Endothelial cell of umbilical vein (primary cell): ENCODE results near the gene DCAF6. TPM values are rescaled to one million over a fixed set of nuclear protein-coding genes. Genes with fewer than 3 reads are reported as not detected.

Source experiments
- BruUV-seq: library from RNA; stranded (reverse); fragments of 400-500 nt; replicated peaks from 2 replicates; lab custom pipeline; 2021; lab: Mats Ljungman, UMichigan
- CTCF ChIA-PET: fragments of 300-600, 350-600 bp; sonication (Branson Sonifier 250); formaldehyde crosslinking; loops from one replicate; lab custom pipeline; 2021; ENCODE audit warnings: antibody characterized with exemption, inconsistent platforms; lab: Charles Lee
- POLR2A ChIA-PET: fragments of 300-600, 350-600 bp; sonication (Branson Sonifier 250); formaldehyde crosslinking; loops from one replicate; lab custom pipeline; 2021; ENCODE audit warnings: antibody characterized with exemption, inconsistent platforms; lab: Charles Lee
- DNase-seq: peaks from one replicate; pipeline ENCODE4 v3.0.0-alpha.2; 2011; ENCODE audit warnings: low read depth, low spot score
- FAIRE-seq: peaks from 2 replicates; lab custom pipeline; 2011; peaks lifted over from hg19 to GRCh38; lab: Jason Lieb, UNC
- H2AFZ ChIP-seq: 2 replicates; pipeline ENCODE4 v1.6.0; 2012; ENCODE audit warnings: low read depth, low read length, control low read depth, inconsistent platforms
- H3K27ac ChIP-seq: 2 replicates; pipeline ENCODE4 v1.5.1; 2011; ENCODE audit warnings: low read depth, mild to moderate bottlenecking, control low read depth, low read length, moderate library complexity; ENCODE audit not compliant: insufficient read depth
- H3K27me3 ChIP-seq, 2 experiments: 2 replicates each; pipeline versions ENCODE4 v1.6.0 to v1.6.1; 2011; ENCODE audit warnings: low read length in 2 of 2, mixed read lengths in 1 of 2; ENCODE audit not compliant: control insufficient read depth in 2 of 2, insufficient read depth in 2 of 2
- H3K36me3 ChIP-seq, 2 experiments: 2 replicates in 1 of 2; 3 replicates in 1 of 2; pipeline ENCODE4 v1.5.1; 2011; ENCODE audit warnings: low read length in 2 of 2, mild to moderate bottlenecking in 1 of 2, moderate library complexity in 1 of 2; ENCODE audit not compliant: control insufficient read depth in 2 of 2, insufficient read depth in 2 of 2; ENCODE audit errors: extremely low read depth in 1 of 2
- H3K4me1 ChIP-seq: 3 replicates; pipeline ENCODE4 v1.5.1; 2011; ENCODE audit warnings: mild to moderate bottlenecking, low read length; ENCODE audit not compliant: control insufficient read depth, insufficient read depth; ENCODE audit errors: extremely low read depth
- H3K4me2 ChIP-seq: 2 replicates; pipeline ENCODE4 v1.6.1; 2011; ENCODE audit warnings: low read length, control low read depth, mixed read lengths; ENCODE audit not compliant: insufficient read depth
- H3K4me3 ChIP-seq, 3 experiments: fragments of 200-600 bp in 1 of 3; sonication (generic), shearing (Covaris generic) in 1 of 3; replicated peaks in 1 of 3; 2 replicates each; pipeline ENCODE4 v1.5.1; 2011 to 2016; ENCODE audit warnings: control low read depth in 3 of 3, low read length in 3 of 3, mild to moderate bottlenecking in 2 of 3, inconsistent platforms in 1 of 3, low read depth in 1 of 3, moderate library complexity in 1 of 3; ENCODE audit not compliant: insufficient read depth in 1 of 3
- H3K79me2 ChIP-seq: 2 replicates; pipeline ENCODE4 v1.6.0; 2012; ENCODE audit warnings: low read length, inconsistent platforms; ENCODE audit not compliant: control insufficient read depth, insufficient read depth
- H3K9ac ChIP-seq: replicated peaks from 2 replicates; pipeline ENCODE3; 2011; ENCODE audit warnings: low read length, control low read depth; ENCODE audit not compliant: insufficient read depth; ENCODE audit errors: extremely low read depth
- H3K9me1 ChIP-seq: replicated peaks from 3 replicates; pipeline ENCODE4 v1.6.0; 2011; ENCODE audit warnings: mild to moderate bottlenecking, low read length; ENCODE audit not compliant: control insufficient read depth, insufficient read depth; ENCODE audit errors: extremely low read depth
- H3K9me3 ChIP-seq: replicated peaks from 2 replicates; pipeline ENCODE4 v1.5.1; 2012; ENCODE audit warnings: low read length, inconsistent platforms; ENCODE audit not compliant: control insufficient read depth, insufficient read depth
- H4K20me1 ChIP-seq: replicated peaks from 2 replicates; pipeline ENCODE3; 2011; ENCODE audit warnings: mild to moderate bottlenecking, low read length; ENCODE audit not compliant: control insufficient read depth, insufficient read depth; ENCODE audit errors: extremely low read depth
- EZH2 ChIP-seq: IDR thresholded peaks from 2 replicates; pipeline ENCODE4 v1.6.1; 2012; ENCODE audit warnings: borderline replicate concordance, low read depth, mild to moderate bottlenecking, moderate library complexity, low read length, inconsistent platforms; ENCODE audit not compliant: severe bottlenecking
- FOS ChIP-seq: IDR thresholded peaks from 2 replicates; pipeline ENCODE4 v1.6.1; 2011; ENCODE audit warnings: mild to moderate bottlenecking, low read length, moderate library complexity, borderline replicate concordance; ENCODE audit not compliant: insufficient read depth
- GATA2 ChIP-seq: IDR thresholded peaks from 2 replicates; pipeline ENCODE4 v1.7.0; 2011; ENCODE audit warnings: low read depth, mild to moderate bottlenecking, moderate library complexity, mixed read lengths, low read length; ENCODE audit not compliant: insufficient read length, insufficient read depth
- JUN ChIP-seq: IDR thresholded peaks from 2 replicates; pipeline ENCODE4 v1.6.1; 2011; ENCODE audit warnings: borderline replicate concordance, low read depth; ENCODE audit not compliant: insufficient read length, insufficient read depth
- MYC ChIP-seq: IDR thresholded peaks from one replicate; pipeline ENCODE4 v1.6.1; 2011; ENCODE audit warnings: mild to moderate bottlenecking, low read depth, low read length
- POLR2A ChIP-seq: IDR thresholded peaks from 2 replicates; pipeline ENCODE4 v1.6.1; 2012; ENCODE audit warnings: low read depth, mild to moderate bottlenecking, control low read depth, low read length
- POLR2AphosphoS5 ChIP-seq: IDR thresholded peaks from 2 replicates; pipeline ENCODE4 v1.6.1; 2012; ENCODE audit warnings: low read depth, mild to moderate bottlenecking, control low read depth, low read length, moderate library complexity; ENCODE audit not compliant: insufficient read depth
- dilution Hi-C: fragments of 300-500 bp; cut with MboI; formaldehyde crosslinking; loops from one replicate; pipeline ENCODE4 v1.15.0; 2019; ENCODE audit warnings: low sequenced_read_pairs; ENCODE audit not compliant: extremely low pct_ligation_motif_present
- intact Hi-C: fragments of 100-400 bp; cut with micrococcal nuclease; formaldehyde crosslinking; loops from one replicate; pipeline ENCODE4 v1.10.0; 2022
- polyA plus RNA-seq, 4 experiments: library from polyadenylated mRNA; depleted of rRNA in 3 of 4; stranded (reverse) in 3 of 4; unstranded in 1 of 4; fragments of >200 nt; gene quantifications; 2 replicates each; pipeline versions ENCODE4 v1.2.1 to v1.2.3, GENCODE V29; 2011 to 2012; ENCODE audit warnings: missing spikeins in 1 of 4
- total RNA-seq: library from RNA; stranded (reverse); gene quantifications from 2 replicates; pipeline ENCODE4 v1.2.3, GENCODE V29; 2021
- TF ChIP-seq, protein P1 (sequence below), 2 donors: IDR thresholded peaks; 1 replicate in 1 of 2; 2 replicates in 1 of 2; pipeline ENCODE4 v1.5.1; 2011; ENCODE audit warnings: low read length in 2 of 2, mild to moderate bottlenecking in 2 of 2, moderate library complexity in 2 of 2, control low read depth in 1 of 2, inconsistent platforms in 1 of 2, low read depth in 1 of 2; ENCODE audit not compliant: insufficient read depth in 1 of 2; ENCODE audit errors: extremely low read depth in 1 of 2
- TF ChIP-seq, protein P2 (sequence below): IDR thresholded peaks from 2 replicates; pipeline ENCODE4 v1.6.1; 2011; ENCODE audit not compliant: insufficient read depth, insufficient read length

The DCAF6 gene
- total and polyA plus RNA-seq, 2 donors (not counting 3 experiments of a cell fraction or from before 2014, with no cell fraction given) = 28.6 to 39.4 TPM

DNA sequence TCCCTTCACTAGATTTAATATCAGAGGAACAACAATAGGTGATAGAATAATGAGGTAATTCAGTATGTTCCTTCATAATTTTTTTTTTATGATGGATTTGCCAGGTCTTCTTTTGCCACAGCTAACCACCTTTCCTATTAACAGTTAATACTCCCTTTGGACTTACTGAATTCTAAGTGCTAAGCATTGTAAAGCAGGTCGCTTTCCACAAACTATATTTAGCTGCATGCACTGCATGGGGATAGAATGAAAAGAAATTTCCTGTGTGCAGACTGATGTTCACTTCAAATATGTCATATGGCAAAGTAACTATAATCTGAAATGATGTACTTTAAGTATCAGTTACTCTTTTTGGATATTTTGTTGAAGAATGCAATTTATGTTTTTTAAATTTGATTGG, 114.4 kb downstream of the DCAF6 start:
- no peak overlapping the region for H3K4me2 ChIP-seq
- TF ChIP-seq POLR2A (no peak), MYC (no peak), EZH2 (no peak), POLR2AphosphoS5 (no peak), FOS (no peak), JUN (no peak), GATA2 (no peak)
- TF ChIP-seq, protein P1, sequence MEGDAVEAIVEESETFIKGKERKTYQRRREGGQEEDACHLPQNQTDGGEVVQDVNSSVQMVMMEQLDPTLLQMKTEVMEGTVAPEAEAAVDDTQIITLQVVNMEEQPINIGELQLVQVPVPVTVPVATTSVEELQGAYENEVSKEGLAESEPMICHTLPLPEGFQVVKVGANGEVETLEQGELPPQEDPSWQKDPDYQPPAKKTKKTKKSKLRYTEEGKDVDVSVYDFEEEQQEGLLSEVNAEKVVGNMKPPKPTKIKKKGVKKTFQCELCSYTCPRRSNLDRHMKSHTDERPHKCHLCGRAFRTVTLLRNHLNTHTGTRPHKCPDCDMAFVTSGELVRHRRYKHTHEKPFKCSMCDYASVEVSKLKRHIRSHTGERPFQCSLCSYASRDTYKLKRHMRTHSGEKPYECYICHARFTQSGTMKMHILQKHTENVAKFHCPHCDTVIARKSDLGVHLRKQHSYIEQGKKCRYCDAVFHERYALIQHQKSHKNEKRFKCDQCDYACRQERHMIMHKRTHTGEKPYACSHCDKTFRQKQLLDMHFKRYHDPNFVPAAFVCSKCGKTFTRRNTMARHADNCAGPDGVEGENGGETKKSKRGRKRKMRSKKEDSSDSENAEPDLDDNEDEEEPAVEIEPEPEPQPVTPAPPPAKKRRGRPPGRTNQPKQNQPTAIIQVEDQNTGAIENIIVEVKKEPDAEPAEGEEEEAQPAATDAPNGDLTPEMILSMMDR (IDR thresholded peaks at IDR 0.05; ENCODE audit: extremely low read depth in 1 of 2, insufficient read depth in 1 of 2, low read depth in 1 of 2, low read length in 2 of 2) = no peak
- TF ChIP-seq, protein P2, sequence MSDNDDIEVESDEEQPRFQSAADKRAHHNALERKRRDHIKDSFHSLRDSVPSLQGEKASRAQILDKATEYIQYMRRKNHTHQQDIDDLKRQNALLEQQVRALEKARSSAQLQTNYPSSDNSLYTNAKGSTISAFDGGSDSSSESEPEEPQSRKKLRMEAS = no peak
- no peaks in the 10 kb centered on the region for H3K9me1 ChIP-seq
- H2AFZ ChIP-seq = no peak overlapping the region
- ChIA-PET POLR2A (no interaction called here), CTCF (no interaction called here)
- H3K36me3 ChIP-seq = no peaks in the 10 kb centered on the region
- dilution Hi-C loops = no loop called here
- H3K79me2 ChIP-seq = no peaks in the 10 kb centered on the region
- no peak overlapping the region for H3K4me3 ChIP-seq
- no peak overlapping the region for H3K9ac ChIP-seq
- no peaks in the 10 kb centered on the region for H4K20me1 ChIP-seq
- DNase-seq = no peak
- BruUV-seq = no TSS peak
- intact Hi-C loops = no loop called here
- H3K9me3 ChIP-seq = no peaks in the 10 kb centered on the region
- no peak for FAIRE-seq
- H3K4me1 ChIP-seq = no peaks in the 10 kb centered on the region
- H3K27ac ChIP-seq = no peak overlapping the region
- no peaks in the 10 kb centered on the region for H3K27me3 ChIP-seq
